SKM-1 treated with dmso at 0.1 percent for 144 hours (cell line): ENCODE results near the gene MADCAM1.

ENCODE experiments used
- DNase-seq: peaks from one replicate; lab custom pipeline; 2025; ENCODE audit not compliant: unreplicated experiment; lab: John Stamatoyannopoulos, UW

Gene MADCAM1

GRCh38 chr19:547836-548720, 51.8 kb downstream of the MADCAM1 start:
- no peak for DNase-seq

- DNase-seq = no peak
Observed at GRCh38 chr19:548886-549830, 52.9 kb downstream of the MADCAM1 start.

GRCh38 chr19:554817-555216, 58.5 kb downstream of the MADCAM1 start:
- DNase-seq = no peak
